HG02571 (cell line): Measurements from ENCODE around the gene PDIA5.
"Not testable (repeated sequence)": the region's sequence is repeated elsewhere in the genome, so short reads cannot be mapped to it uniquely, and the experiment has no call there.

Experiments used
- ATAC-seq: cut with Tn5 transposase; IDR thresholded peaks from one replicate; pipeline ENCODE4 v1.9.1; 2021; ENCODE audit warnings: mild to moderate bottlenecking, moderate library complexity; ENCODE audit not compliant: unreplicated experiment

The PDIA5 gene

DNA sequence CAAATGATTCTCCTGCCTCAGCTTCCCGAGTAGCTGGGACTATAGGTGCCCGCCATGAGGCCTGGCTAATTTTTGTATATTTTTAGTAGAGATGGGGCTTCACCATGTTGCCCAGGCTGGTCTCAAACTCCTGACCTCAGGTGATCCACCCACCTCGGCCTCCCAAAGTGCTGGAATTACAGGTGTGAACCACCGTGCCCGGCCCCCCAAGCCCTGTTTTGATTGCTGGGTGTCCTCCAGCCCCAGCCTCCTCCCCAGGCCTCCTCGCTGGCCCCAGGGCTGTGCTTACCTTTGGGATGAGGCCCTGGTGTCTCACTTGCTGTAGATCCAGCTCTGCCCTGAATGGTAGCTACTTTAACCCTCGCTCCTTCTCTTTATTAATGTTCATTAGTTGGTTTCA is 45.8 kb downstream of the PDIA5 start:
- not testable (repeated sequence) for ATAC-seq

DNA sequence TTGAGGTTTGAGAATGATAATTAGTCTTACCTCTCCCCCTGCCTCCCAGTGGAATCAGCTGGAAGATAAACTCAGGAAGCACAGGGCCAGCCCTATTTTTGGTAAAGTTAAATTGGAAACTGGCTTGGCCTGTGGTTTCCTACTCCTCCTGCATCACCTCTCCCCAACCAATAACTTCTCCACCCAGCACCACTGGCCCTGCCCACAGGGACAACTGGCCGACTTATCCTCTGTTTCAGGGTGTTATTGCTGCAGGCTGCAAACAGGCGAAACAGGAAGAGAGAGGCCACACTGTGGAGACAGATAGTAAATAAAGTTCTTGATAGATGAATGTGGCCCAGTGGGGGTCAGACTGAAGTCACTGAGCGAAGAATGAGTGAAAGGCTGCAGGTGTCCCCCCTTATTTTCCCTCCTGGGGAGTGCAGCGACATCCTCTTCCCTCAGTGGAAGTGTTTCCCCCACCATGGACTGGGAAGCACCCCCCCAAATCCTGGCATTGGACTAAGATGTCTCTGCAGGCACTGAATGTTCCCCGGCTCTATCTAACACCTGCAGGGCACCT is 47.1 kb downstream of the PDIA5 start:
- ATAC-seq: no peak

DNA sequence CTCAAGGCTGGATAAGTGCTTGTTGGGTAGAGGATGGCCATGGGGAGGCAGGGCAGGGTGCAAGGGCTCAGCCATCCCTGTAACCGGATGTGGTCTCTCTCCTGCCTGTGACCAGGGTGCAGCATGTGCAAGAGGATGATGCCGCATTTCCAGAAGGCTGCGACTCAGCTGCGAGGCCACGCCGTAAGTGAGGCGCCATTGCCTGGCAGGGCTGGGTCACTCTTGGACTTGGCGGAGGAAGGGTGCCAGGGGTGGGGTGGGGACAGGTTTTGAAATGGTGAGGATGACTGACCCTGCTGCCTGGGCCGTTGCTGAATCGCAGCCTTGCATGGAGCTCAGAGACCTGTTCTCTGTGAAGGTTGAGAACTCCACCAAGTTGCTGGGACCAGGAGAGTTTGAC is 49.3 kb downstream of the PDIA5 start:
- ATAC-seq: no peak

DNA sequence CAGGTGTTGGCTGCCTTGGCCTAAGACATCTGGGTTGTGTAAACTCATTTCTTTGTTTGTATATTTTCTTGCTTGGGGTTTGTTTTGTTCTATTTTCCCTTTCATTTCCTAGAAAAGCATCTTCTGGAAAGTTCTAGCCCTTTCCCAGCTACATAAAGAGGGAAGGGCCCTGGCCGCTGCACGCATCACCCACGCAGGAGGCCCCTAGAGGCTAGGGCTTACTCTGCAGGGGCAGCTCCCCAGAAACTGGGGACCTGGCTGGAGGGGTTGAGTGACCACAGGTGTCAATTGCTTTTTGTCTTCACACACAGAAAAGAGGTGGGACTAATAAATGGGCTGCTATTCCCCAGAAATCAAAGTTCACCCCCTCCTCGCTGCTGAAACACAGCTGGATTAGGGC is 52.6 kb downstream of the PDIA5 start:
- ATAC-seq: no peak

DNA sequence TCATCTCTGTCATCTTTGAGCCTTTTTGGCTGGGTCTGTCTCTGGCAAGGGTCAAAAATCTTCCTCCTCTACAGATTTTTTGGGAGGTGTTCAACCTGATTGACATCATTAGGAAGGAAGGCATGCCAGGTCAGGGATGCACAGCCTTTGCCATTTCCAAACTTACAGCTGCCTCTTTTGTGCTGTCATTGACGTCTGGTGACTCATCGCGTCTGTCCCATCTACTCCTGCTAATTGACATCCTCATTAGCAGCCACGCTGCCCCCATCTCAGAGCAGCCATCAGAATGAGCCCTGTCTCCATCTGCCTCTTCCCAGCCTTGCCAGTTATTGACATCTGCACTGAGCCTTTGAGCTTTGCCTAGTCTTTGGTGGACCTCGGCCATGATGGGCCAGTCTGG is 53.0 kb downstream of the PDIA5 start:
- ATAC-seq: no peak

DNA sequence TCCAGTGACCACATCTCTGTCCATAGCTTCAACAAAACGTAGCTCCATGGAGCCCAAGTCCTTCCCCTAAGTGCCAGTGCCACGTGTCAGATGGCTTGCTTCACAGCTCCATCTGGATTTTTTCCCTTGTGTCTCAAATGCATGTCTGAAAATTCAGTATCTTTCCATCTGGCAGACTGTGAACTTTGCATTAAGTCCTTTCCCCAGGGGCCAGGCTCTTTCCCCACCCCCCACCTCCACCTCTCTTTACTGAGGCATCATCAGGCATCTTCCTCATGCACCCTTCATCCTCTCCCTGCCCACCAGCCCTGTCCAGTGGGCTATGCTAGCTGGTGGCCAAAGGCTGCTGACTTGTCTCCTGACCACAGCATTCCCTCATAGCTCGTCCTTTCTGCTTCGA is 53.7 kb downstream of the PDIA5 start:
- no peak for ATAC-seq

DNA sequence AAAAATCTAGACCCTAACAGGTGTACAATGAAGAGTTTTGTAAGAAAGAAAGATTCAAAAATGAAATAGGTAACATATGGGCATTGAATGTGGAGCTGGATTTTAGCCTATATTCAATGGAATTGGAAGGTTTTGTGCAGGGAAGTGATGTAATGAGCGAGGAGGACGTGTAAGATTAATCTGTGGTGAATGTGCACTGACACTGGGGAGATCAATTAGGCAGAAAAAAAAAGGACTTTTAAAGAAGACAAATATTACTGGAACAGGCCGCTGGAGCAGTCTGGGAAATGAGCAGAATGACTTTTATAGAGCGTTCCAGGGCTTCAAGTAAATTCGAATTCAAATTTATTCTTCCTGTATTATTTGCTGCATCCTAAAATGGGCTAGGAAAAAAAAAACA is 55.2 kb downstream of the PDIA5 start:
- no peak for ATAC-seq

DNA sequence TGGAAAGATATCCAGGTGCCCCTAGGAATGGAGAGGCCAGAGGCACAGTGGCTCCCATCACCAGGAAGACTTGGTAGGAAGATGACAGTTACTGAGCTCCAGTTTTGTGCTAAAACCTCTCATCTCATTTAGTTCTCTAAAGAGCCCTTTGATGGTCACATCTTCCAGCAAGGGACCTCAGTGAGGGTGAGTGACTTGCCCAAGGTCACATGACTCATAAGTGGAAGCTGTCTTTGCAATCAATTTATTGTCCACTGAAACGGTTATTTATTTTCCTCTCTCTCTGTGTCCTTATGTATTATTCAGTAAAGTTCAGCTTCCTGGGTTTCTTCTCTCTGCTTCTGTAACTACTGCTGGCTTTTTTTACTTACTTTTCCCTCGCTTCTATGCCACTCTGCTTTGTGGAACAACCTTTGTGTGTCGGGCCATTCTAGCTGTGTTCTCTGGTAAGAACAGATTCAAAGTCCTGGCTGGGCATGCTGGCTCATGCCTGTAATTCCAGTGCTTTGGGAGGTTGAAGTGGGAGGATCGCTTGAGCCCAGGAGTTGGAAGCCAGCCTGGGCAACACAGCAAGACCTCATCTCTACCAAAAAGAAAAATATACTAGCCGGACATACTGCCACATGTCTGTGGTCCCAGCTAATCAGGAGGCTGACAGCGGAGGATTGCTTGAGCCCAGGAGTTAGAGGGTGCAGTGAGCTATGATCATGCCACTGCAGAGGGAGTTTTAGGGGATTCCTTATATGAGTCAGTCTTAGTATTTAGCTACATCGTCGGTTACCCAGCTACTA is 55.9 kb downstream of the PDIA5 start:
- ATAC-seq: no peak

DNA sequence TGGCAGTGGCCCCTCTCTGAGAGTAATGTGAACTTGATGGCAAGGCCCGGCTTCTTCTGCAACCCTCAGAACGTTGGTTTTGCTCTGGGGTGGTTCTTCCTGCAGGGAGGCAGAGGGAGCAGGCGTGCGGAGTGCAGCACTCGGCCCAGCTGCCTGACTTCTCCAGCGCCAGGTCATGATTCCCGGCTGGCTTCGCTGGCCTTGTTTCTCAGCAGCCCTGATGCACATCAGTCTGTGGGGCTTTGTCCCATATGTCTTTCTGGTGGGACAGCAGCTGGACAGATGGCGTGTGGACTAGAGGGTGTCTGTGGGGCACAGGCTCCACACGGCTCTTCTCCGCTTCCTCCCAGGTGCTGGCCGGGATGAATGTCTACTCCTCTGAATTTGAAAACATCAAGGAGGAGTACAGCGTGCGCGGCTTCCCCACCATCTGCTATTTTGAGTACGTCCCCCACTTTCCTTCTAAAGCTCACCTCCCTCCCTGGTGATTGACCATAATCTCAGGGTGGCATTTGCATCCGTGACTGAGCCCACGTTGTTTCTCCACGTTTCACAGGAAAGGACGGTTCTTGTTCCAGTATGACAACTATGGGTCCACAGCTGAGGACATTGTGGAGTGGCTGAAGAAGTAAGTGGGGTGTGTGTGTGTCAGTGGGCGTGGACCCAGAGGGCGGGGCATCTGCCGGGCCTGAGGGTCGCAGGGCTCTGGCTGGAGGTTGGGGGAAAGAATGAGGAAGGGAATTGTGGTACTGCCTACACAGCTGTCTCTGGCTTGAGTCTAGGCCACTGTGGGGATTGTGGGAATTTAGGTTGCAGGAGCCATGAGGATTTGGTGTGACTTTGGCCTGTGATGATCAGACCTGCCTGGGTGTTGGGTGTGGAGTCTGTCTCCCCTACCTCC is 57.1 kb downstream of the PDIA5 start:
- ATAC-seq: no peak

DNA sequence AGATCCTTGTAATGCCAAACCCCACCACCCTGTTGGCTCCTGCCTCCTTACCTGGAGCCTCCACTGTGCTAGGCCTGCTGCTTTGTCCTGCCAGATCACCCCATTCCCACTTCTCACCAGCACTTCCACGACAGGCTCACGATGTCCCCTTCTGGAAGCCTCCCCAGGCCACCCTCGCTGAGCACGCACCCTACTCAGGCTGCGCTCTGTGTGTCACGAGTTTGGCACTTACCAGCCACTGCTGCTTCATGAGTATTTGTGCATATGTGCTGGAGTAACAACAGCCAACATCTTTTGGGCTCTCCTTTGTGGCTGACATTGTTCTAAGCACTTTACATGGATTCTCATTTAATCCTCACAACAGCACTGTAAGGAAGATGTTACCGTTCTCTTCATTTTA is 58.1 kb downstream of the PDIA5 start:
- no peak for ATAC-seq

DNA sequence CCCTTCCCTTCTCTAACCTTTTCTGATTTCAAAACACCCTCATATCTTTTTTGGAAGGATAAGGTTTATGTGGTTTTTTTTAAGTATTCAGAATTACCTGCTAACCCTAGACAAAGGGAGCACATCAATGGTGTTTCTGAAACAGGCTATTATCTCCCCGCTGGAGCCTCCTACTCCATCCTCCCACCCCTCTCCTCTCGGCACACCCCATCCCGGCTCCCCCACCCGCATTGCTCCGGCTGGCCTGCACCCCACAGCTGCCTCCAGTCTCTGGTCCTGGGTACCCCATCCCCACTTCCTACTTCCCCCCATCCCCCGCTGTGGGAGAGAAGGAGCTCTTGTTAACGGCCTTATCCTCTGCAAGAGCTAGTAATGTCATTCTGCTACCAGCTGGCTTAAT is 59.2 kb downstream of the PDIA5 start:
- ATAC-seq: no peak

DNA sequence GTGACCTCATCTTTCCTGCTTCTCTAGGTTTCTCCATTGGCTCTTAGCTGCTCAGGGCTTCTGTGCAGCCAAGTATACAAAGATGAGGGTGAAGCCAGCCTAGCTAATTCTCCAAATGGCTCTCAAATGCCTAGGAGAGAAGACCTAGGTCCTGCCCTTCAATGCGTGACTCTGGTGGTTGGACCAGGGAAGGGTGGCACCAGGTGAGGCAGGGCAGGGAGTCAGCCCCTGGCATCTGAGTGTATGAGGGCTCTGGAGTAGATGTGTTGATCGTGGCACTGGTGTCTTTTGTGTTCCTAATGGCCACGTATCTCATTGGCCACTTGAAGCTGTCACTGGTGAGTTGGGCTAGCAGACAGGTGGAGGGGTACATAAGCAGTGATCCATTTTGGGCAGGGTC is 59.8 kb downstream of the PDIA5 start:
- no peak for ATAC-seq

DNA sequence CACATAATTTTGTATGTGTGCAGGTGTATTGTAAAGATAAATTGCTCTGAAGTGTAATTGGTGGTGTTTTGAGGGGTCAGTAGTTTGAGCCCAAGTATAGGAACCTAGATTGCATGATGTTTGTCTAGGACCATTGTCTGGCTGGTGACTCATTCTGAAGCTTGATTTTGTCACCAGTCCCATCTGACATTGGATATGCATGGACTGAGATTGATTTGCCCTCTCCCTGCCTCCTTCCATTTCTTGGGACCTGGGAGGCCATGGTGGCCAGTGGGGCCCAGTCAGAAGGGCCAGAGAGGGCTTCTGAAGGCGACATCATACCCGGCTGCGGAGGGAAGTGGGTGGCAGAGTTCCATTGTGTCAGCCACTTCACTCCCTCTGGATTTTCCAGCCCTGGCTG is 62.3 kb downstream of the PDIA5 start:
- ATAC-seq: no peak

DNA sequence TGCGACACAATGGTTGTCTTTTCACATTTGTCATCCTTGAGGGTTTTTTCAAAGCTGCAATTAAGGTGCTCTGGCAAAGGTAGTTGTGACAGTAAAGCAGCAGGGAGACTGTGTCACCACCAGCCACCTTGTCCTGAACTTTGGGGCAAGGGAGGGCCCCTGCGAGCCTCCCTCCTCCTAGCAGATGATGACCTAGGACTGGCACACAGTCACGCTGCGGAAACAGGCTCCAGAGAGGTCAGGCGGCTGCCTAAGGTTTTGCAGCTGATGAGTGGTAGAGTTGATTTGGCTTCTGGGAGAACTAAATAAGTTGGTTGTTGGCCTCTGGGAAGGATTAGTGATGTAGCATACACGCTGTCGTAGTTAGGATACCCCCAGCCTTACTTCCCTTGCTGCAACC is 62.7 kb downstream of the PDIA5 start:
- ATAC-seq: no peak

DNA sequence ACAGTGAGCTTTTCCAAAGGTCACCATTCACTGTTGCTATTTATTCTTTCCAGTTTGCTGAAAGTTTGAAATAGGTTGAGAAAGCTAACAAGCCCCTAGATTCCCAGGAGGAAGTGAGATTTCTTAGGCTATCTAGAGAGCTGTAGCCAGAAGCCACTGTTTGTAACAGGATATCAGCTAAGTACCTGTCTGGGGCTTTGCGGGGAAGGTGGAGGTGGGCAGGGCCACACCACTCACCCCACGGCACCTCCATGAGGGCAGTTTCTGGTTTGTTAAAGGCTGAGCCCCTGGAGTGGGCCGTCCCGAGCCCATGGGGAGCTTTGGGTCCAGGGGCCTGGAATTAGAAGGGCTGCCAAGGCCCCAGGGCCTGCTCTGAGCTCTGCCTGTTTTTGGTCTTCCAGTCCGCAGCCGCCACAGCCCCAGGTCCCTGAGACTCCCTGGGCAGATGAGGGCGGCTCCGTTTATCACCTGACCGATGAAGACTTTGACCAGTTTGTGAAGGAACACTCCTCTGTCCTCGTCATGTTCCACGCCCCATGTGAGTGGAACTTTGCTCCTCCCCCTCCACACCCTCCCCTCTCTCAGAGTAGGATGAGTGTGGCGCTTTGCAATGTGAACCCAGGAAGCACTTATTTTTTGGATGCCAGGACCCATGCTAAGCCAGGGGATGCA is 63.4 kb downstream of the PDIA5 start:
- no peak for ATAC-seq

DNA sequence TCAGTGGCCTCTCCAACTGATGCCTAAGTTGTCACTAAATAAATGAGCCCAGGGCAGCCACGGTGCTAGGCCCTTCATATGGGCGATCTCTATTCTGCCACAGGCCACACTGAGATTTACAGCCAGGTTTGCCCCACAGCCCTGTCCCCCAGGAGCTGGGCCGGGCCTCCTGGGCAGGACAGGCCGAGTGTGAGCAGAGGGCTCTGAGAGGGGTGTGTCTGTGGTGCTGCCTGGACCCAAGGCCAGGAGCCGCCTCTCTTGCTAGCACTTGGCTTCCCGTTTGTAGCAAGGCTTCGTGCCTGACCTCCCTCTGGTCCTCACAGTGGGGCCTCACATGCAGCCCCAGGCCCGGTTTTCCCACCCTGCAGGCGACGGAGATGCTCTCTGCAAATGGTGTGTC is 67.8 kb downstream of the PDIA5 start:
- ATAC-seq: no peak

DNA sequence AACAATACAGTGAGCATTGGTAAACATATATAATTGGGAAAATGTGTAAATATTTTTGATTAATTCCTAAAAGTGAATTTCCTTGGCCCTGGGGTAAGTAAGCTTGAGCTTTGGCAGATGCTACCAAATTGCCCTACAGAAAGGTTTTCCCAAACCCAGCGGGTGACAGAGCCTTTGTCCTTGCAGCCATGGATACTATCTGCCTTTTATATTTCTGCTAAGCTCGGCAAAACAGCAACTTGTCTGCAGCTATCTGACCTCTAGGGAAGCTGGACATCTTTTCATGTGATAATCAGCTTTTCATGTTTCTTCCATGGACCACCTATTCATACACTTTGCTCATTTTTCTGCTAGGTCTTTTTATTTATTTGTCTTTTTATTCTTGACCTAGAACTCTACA is 70.2 kb downstream of the PDIA5 start:
- ATAC-seq: no peak

DNA sequence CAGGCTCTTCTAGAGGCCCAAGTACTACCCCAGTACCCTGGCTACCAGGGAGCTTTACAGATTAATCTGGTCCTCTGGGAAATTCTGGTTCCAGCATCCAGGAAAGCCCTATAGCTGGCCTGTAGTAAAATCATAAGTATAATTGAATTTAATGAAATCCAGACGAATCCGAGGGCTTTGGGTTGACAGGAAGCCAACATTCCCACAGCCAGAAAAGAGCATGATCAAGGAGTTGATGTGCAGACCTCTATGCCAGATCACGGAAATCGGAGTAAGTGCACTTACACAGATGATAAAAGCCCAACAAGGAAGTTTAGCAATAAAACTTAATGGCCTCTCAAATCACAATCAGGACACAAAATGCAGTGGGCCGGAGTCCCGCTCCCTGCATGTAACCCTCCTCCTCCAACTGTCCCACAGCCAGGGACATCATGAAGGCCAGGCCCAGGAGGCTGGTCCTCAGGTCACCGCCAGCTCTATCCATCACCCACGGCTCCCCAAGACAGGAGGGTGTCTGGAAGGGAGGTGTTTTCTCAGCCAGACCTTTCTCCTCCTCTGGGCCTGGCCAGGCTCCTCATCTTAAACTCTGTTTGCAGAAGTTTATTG is 72.1 kb downstream of the PDIA5 start:
- ATAC-seq: no peak

DNA sequence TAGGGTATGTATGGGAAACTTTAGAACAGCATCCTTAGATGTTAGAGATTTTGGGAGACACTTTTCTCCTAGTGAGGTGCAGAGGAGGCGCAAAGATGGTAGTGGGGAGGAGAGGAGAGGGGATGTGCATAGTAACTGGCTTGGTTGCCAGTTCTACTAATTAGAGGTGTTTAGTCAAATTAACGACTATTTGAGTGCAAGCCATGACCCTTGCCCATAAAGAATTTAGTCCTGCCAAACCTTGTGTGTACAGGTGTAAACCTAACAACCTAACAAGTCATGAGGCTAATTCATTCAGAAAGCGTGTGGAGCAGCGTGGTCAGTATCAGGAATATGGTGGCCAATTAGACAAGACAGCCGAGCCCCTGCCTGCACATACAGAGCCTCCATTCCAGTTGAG is 72.7 kb downstream of the PDIA5 start:
- ATAC-seq: no peak

DNA sequence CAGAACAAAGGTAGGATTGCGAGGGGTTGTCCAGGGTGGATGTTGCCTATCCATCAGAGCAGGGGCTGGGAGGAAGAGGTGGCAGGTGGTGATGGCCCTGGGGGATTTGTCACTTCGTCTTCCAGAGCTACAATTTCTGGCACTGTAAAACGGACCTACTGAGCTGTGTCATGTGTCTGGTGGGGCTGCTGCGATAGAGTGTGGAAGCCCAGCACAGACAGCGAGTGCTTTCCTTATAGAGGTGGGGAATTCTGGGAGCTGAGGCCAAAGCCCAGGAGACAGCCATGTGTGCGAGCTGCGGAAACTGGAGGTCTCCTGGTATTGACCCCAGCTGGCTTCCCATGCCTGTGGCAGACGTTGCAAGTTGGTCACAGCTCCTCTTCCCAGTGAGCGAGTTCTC is 73.7 kb downstream of the PDIA5 start:
- no peak for ATAC-seq

DNA sequence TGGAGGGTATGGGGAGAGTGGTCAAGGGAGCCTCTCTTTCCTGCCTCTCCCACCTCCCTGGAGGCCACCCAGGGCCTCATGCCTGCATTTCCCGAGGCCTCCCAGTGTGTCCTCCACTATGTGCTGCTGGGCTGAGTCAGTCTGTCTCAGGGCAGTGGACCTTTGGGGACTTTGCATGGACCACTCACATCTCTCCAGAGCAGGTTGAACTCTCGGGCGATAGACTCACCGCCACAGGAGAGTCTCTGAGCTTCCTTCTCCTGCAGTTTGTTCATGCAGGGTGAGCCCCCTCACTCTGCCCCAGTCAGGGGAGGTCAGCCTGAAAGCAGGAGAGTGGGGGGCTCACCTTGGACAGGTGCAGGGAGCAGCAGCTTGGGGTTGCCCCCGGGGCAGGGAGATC is 74.5 kb downstream of the PDIA5 start:
- ATAC-seq: no peak
